IPS-20b (cell line): Measurements from ENCODE around the gene TPD52L1.

ENCODE experiments used
- H3K27ac ChIP-seq: one replicate; pipeline ENCODE4 v1.5.1; 2013; ENCODE audit warnings: low read length
- H3K27me3 ChIP-seq: 2 replicates; pipeline ENCODE4 v1.6.1; 2013; ENCODE audit warnings: mild to moderate bottlenecking, low read length, inconsistent platforms; ENCODE audit not compliant: insufficient read depth
- H3K36me3 ChIP-seq: 2 replicates; pipeline ENCODE4 v1.6.1; 2013; ENCODE audit warnings: low read depth, mild to moderate bottlenecking, inconsistent platforms, low read length, moderate library complexity; ENCODE audit not compliant: insufficient read depth
- H3K4me1 ChIP-seq: 2 replicates; pipeline ENCODE4 v1.6.1; 2013; ENCODE audit warnings: mild to moderate bottlenecking, control low read depth, inconsistent platforms, low read length, moderate library complexity; ENCODE audit not compliant: insufficient read depth
- H3K4me3 ChIP-seq: 2 replicates; pipeline ENCODE4 v1.5.1; 2013; ENCODE audit warnings: mild to moderate bottlenecking, low read length, inconsistent platforms
- H3K9ac ChIP-seq: 2 replicates; pipeline ENCODE4 v1.6.1; 2013; ENCODE audit warnings: low read depth, mild to moderate bottlenecking, inconsistent platforms, low read length, moderate library complexity
- H3K9me3 ChIP-seq: 2 replicates; pipeline ENCODE4 v1.6.1; 2013; ENCODE audit warnings: mild to moderate bottlenecking, low read depth, low read length, inconsistent platforms; ENCODE audit not compliant: insufficient read depth

The TPD52L1 gene

GRCh38 chr6:125251516-125252220 is 98.1 kb downstream of the TPD52L1 start:
- Histone ChIP-seq H3K27ac (no peak overlapping the region), H3K9me3 (no peaks in the 10 kb centered on the region), H3K27me3 (no peaks in the 10 kb centered on the region), H3K9ac (no peak overlapping the region), H3K4me1 (0 out of 2 replicates have a peak, but pooled peaks cover 3% of the 10 kb centered on the region), H3K4me3 (no peak overlapping the region), H3K36me3 (no peaks in the 10 kb centered on the region)

- Histone ChIP-seq H3K9me3 (no peaks in the 10 kb centered on the region), H3K4me1 (0 out of 2 replicates have a peak, but pooled peaks cover 3% of the 10 kb centered on the region), H3K36me3 (no peaks in the 10 kb centered on the region), H3K4me3 (no peak overlapping the region), H3K9ac (no peak overlapping the region), H3K27me3 (no peaks in the 10 kb centered on the region), H3K27ac (no peak overlapping the region)
Measured at GRCh38 chr6:125252891-125253290, 99.3 kb downstream of the TPD52L1 start.

DNA sequence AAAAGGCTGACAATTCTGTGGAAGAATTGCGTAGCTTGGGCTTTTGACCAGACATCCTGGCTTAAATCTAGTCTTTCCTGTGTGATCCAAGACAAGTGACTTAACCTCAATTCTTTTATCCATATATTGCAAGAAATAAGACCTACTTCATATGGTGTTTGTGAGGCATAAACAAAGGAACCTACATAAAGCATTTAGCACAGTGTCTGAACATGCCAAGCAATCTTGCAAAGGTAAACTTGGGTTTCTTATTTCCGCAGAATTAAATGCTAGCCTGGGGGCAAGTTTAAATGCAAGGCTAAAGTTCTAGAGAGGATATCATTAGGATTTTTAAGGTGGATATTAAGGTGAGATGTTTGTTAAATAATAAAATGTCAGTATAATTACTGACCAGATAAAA is 100.3 kb downstream of the TPD52L1 start:
- Histone ChIP-seq H3K9ac (no peak overlapping the region), H3K9me3 (no peaks in the 10 kb centered on the region), H3K27me3 (no peaks in the 10 kb centered on the region), H3K4me3 (no peak overlapping the region), H3K36me3 (no peaks in the 10 kb centered on the region), H3K4me1 (0 out of 2 replicates have a peak, but pooled peaks cover 3% of the 10 kb centered on the region), H3K27ac (no peak overlapping the region)

GRCh38 chr6:125254321-125254720 is 100.7 kb downstream of the TPD52L1 start:
- Histone ChIP-seq H3K4me3 (no peak overlapping the region), H3K27ac (no peak overlapping the region), H3K27me3 (no peaks in the 10 kb centered on the region), H3K9me3 (no peaks in the 10 kb centered on the region), H3K36me3 (no peaks in the 10 kb centered on the region), H3K4me1 (0 out of 2 replicates have a peak, but pooled peaks cover 3% of the 10 kb centered on the region), H3K9ac (no peak overlapping the region)

DNA sequence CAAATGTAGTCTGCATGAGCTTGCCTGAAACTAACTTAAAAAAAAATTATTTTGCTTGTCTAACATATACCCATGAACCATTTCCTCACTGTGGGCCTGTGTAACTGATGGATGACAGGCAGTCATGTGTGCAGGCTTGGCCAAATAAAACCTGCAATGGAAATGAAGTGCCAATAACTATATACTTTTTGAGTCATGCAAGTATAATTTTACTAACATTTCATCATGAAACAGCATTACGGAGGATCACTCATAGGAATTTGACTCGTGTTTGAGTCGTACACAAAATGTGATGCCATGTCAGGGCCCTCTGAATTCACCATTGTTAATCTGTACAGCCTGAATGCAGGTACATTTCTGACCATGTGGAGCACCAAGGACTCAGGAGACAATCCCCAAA is 101.6 kb downstream of the TPD52L1 start:
- Histone ChIP-seq H3K4me1 (0 out of 2 replicates have a peak, but pooled peaks cover 3% of the 10 kb centered on the region), H3K27ac (no peak overlapping the region), H3K36me3 (no peaks in the 10 kb centered on the region), H3K27me3 (no peaks in the 10 kb centered on the region), H3K9me3 (no peaks in the 10 kb centered on the region), H3K9ac (no peak overlapping the region), H3K4me3 (no peak overlapping the region)

DNA sequence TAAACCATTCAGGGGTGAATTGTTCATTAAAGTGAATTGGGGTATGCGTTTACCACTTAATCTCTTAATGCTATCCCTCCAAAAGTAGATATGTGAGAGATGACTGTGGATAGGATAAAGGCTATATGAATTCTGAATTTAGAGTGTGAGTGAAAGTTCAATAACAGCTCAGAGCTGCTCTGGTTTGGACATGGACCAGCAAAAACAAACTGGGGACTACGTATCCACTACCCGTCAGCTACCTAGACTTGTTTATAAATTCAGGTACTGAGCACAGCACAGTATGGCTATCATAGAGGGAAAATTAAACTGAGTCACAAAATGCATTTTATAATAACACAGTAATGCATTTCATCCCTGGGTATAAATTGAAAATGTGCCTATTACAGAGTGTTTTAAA is 103.8 kb downstream of the TPD52L1 start:
- Histone ChIP-seq H3K36me3 (no peaks in the 10 kb centered on the region), H3K27ac (no peak overlapping the region), H3K9ac (no peak overlapping the region), H3K9me3 (no peaks in the 10 kb centered on the region), H3K4me3 (no peak overlapping the region), H3K4me1 (no peaks in the 10 kb centered on the region), H3K27me3 (no peaks in the 10 kb centered on the region)

- H3K27ac ChIP-seq: no peak overlapping the region
- H3K4me3 ChIP-seq: no peak overlapping the region
- H3K9me3 ChIP-seq: no peaks in the 10 kb centered on the region
- no peaks in the 10 kb centered on the region for H3K27me3 ChIP-seq
- H3K9ac ChIP-seq: no peak overlapping the region
- no peaks in the 10 kb centered on the region for H3K4me1 ChIP-seq
- no peaks in the 10 kb centered on the region for H3K36me3 ChIP-seq
Measured at GRCh38 chr6:125258651-125259353, 105.2 kb downstream of the TPD52L1 start.

GRCh38 chr6:125259354-125259736 is 105.8 kb downstream of the TPD52L1 start:
- Histone ChIP-seq H3K9ac (no peak overlapping the region), H3K27me3 (no peaks in the 10 kb centered on the region), H3K4me3 (no peak overlapping the region), H3K4me1 (no peaks in the 10 kb centered on the region), H3K36me3 (no peaks in the 10 kb centered on the region), H3K9me3 (no peaks in the 10 kb centered on the region), H3K27ac (no peak overlapping the region)

DNA sequence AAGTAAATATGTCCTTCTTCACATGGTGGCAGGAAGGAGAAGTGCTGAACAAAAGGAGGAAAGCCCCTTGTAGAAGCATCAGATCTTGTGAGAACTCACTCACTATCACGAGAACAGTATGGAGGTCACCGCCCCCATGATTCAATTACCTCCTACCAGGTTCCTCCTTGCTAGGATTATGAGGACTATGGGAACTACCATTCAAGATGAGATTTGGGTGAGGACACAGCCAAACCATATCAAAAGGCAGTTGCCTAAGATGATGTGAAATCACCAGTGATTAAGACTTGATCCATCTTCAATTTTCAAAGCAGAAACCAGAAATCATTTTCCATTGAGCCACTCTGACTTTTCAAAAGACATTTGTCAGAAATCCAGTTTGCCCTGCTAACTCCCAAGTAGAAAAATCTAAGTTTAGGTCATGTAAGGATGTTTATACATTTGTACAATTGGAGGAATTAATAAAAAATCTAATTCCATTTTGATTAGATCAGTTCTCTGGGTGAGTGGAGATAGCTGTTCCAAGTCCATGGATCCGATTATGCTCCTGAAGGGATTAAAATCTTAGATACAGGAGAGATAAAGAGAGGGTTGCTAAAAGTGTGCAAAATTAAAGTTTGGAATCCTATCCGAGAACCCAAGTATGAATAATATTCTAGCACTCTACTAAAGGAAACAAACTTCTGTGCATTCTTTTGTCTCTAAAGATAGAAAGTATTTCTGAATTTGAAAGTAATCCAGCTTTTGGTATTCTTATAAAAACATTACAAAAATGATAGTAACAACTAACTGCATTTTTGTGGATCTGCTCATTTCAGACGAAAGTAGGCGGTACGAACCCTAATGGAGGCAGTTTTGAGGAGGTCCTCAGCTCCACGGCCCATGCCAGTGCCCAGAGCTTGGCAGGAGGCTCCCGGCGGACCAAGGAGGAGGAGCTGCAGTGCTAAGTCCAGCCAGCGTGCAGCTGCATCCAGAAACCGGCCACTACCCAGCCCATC is 108.7 kb downstream of the TPD52L1 start:
- H3K27me3 ChIP-seq: no peaks in the 10 kb centered on the region
- no peak overlapping the region for H3K9ac ChIP-seq
- no peaks in the 10 kb centered on the region for H3K9me3 ChIP-seq
- H3K27ac ChIP-seq: no peak overlapping the region
- H3K36me3 ChIP-seq: no peaks in the 10 kb centered on the region
- H3K4me1 ChIP-seq: no peaks in the 10 kb centered on the region
- H3K4me3 ChIP-seq: no peak overlapping the region

GRCh38 chr6:125264476-125264875 is 110.9 kb downstream of the TPD52L1 start:
- Histone ChIP-seq H3K27ac (no peak overlapping the region), H3K9me3 (no peaks in the 10 kb centered on the region), H3K27me3 (no peaks in the 10 kb centered on the region), H3K9ac (no peak overlapping the region), H3K4me3 (no peak overlapping the region), H3K4me1 (no peaks in the 10 kb centered on the region), H3K36me3 (no peaks in the 10 kb centered on the region)

- H3K9ac ChIP-seq: no peak overlapping the region
- H3K9me3 ChIP-seq: no peaks in the 10 kb centered on the region
- peaks cover 10% of the 10 kb centered on the region; the same call in 1 of the 2 replicates for H3K36me3 ChIP-seq
- no peaks in the 10 kb centered on the region for H3K27me3 ChIP-seq
- no peak overlapping the region for H3K4me3 ChIP-seq
- no peak overlapping the region for H3K27ac ChIP-seq
- H3K4me1 ChIP-seq: no peaks in the 10 kb centered on the region
Measured at GRCh38 chr6:125267806-125268523, 114.4 kb downstream of the TPD52L1 start.
